GM23248 (cell line): ENCODE data around the gene LY86.

Experiments
- EZH2 ChIP-seq: fragments of 200-600 bp; sonication (generic); IDR thresholded peaks from 2 replicates; pipeline ENCODE4 v1.6.1; 2018; ENCODE audit warnings: antibody characterized with exemption, mild to moderate bottlenecking; ENCODE audit not compliant: insufficient read depth, poor library complexity, severe bottlenecking
- EZH2phosphoT487 ChIP-seq: fragments of 200-600 bp; sonication (generic); IDR thresholded peaks from 2 replicates; pipeline ENCODE4 v1.6.1; 2018; ENCODE audit warnings: antibody characterized with exemption, moderate library complexity, mild to moderate bottlenecking, low read depth; ENCODE audit not compliant: insufficient read depth

- TF ChIP-seq EZH2phosphoT487: no peak
- TF ChIP-seq EZH2: no peak
These were observed 16.0 kb downstream of the LY86 start for GRCh38 chr6:6604566-6604965.
